Esophagus (tissue), 2 donors: Measurements from ENCODE around the gene UCP3. TPM values are rescaled to one million over a fixed set of nuclear protein-coding genes. Genes with fewer than 3 reads are reported as not detected.

Source experiments
- H3K27ac ChIP-seq, 2 donors: one replicate each; pipeline ENCODE4 v1.5.1; 2013; ENCODE audit warnings: low read depth in 2 of 2, mild to moderate bottlenecking in 2 of 2, inconsistent platforms in 1 of 2, low read length in 1 of 2, moderate library complexity in 1 of 2
- H3K27me3 ChIP-seq, 2 donors: one replicate each; pipeline ENCODE4 v1.6.1; 2013; ENCODE audit warnings: low read length in 2 of 2, control low read depth in 1 of 2, mild to moderate bottlenecking in 1 of 2; ENCODE audit not compliant: insufficient read depth in 2 of 2, control insufficient read depth in 1 of 2
- H3K36me3 ChIP-seq, 2 donors: one replicate each; pipeline ENCODE4 v1.6.1; 2013; ENCODE audit warnings: low read length in 1 of 2; ENCODE audit not compliant: control insufficient read depth in 2 of 2, insufficient read depth in 2 of 2
- H3K4me1 ChIP-seq, 2 donors: one replicate each; pipeline ENCODE4 v1.6.1; 2013; ENCODE audit warnings: low read length in 1 of 2; ENCODE audit not compliant: control insufficient read depth in 2 of 2, insufficient read depth in 2 of 2
- H3K4me3 ChIP-seq, 2 donors: one replicate each; pipeline ENCODE4 v1.5.1; 2013; ENCODE audit warnings: low read length in 2 of 2, mild to moderate bottlenecking in 2 of 2, low read depth in 1 of 2, moderate library complexity in 1 of 2
- H3K9me3 ChIP-seq, 2 donors: one replicate each; pipeline ENCODE4 v1.6.1; 2013; ENCODE audit warnings: mild to moderate bottlenecking in 2 of 2, low read depth in 1 of 2, low read length in 1 of 2, moderate library complexity in 1 of 2; ENCODE audit not compliant: control insufficient read depth in 2 of 2, insufficient read depth in 1 of 2
- WGBS, 2 donors: extraction: QIAGEN DNeasy Blood & Tissue Kit; methylation state at CpG; one replicate each; pipeline ENCODE4 v1.1.7; 2013; 5-methylcytosine and 5-hydroxymethylcytosine counted together
- polyA plus RNA-seq, 2 donors: library from polyadenylated mRNA; stranded (reverse); fragments of 200-250 nt; gene quantifications; one replicate each; pipeline ENCODE4 v1.2.3, GENCODE V29; 2013
- donor health status: healthy with polysubstance abuse.
- donor health status: Bipolar disorder and iron deficiency.

Gene UCP3
- polyA plus RNA-seq, 2 donors: 0.41 to 1.4 TPM

- Histone ChIP-seq H3K27ac (no peak overlapping the region), H3K27me3 (no peaks in the 10 kb centered on the region), H3K4me3 (no peak overlapping the region), H3K36me3 (no peaks in the 10 kb centered on the region), H3K9me3 (no peaks in the 10 kb centered on the region), H3K4me1 (peaks cover 0 to 2% of the 10 kb centered on the region in 2 donors)
- 77% methylated on average over 18 of the region's 18 CpGs for WGBS, 2 donors
Observed at GRCh38 chr11:73958521-73959141, 50.3 kb downstream of the UCP3 start.

- Histone ChIP-seq H3K4me1 (peaks cover 0 to 2% of the 10 kb centered on the region in 2 donors), H3K27ac (no peak overlapping the region), H3K4me3 (no peak overlapping the region), H3K36me3 (no peaks in the 10 kb centered on the region), H3K27me3 (no peaks in the 10 kb centered on the region), H3K9me3 (no peaks in the 10 kb centered on the region)
- WGBS, 2 donors: 62 to 77% methylated on average over 25 of the region's 25 CpGs
Observed at GRCh38 chr11:73957654-73958361, 51.1 kb downstream of the UCP3 start.

GRCh38 chr11:73956876-73957653, 51.8 kb downstream of the UCP3 start:
- Histone ChIP-seq H3K27ac (no peak overlapping the region), H3K4me1 (peaks cover 0 to 2% of the 10 kb centered on the region in 2 donors), H3K27me3 (no peaks in the 10 kb centered on the region), H3K36me3 (no peaks in the 10 kb centered on the region), H3K4me3 (no peak overlapping the region), H3K9me3 (no peaks in the 10 kb centered on the region)
- 52 to 69% methylated on average over 27 to 29 of the region's 29 CpGs for WGBS, 2 donors

DNA sequence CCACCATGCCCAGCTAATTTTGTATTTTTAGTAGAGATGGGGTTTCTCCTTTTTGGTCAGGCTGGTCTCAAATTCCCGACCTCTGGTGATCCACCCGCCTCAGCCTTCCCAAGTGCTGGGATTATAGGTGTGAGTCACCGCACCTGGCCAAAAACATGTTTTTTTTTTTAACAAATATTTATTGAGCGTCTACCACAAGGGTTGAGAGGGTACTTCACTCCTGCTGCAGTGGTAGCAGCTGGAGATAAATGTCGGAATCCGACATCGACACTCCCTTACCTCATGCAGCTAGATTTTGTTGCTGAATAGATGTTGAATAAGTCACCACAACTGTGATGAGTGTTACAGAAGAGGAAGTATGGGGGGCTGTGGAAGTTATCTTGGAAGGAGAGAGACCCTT, 57.1 kb downstream of the UCP3 start:
- 87 to 88% methylated on average over 7 of the region's 7 CpGs for WGBS, 2 donors
- no peaks in the 10 kb centered on the region for H3K9me3 ChIP-seq
- no peaks in the 10 kb centered on the region for H3K27me3 ChIP-seq
- H3K36me3 ChIP-seq: no peaks in the 10 kb centered on the region
- no peaks in the 10 kb centered on the region for H3K4me1 ChIP-seq
- H3K4me3 ChIP-seq: no peak overlapping the region
- H3K27ac ChIP-seq: no peak overlapping the region

DNA sequence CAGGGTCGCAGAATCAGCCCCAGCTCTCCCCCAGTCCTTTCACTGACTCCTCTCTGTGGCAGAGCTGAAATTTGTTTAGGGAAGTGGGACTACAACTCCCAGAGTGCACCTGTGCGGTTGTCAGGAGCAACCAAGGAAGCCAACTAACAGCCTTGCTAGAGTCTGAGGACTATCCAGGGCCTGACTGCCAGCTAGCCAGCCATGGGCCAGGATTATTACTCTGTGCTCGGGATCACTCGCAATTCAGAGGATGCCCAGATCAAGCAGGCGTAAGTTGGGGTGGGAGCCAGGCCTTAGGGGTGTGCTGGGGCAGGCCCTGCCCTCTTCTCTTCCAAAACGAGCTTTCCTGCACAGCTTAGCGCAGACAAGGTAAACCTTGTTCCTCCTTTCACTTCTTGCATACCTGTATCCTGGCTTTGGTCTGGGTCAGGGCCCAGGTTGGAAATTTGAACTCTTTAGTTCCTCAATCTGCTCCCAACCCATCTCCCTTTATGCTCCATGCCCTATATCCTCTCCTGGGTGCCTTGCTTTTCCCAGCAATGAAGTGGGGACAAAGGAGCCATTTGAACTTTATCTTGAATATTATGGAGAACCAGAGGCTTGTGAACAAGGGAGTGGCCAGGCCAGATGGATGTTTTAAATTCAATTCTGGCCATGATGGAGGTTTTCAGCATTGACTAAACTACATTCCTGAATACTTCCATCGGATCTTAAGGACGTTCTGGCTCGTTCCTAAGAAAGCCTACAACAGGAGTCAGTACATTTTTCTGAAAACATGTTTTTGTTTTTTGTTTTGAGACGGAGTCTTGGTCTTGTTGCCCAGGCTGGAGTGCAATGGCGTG, 57.8 kb downstream of the UCP3 start, which contains the start of gene DNAJB13:
Gene DNAJB13 (plus strand): TSS at position 158 of the 842 bp plus-strand sequence. CDS start 44 bp downstream, at position 202.
- H3K4me3 ChIP-seq: no peak within 1 kb of the TSS
- H3K9me3 ChIP-seq: no peaks in the 10 kb centered on the region
- H3K36me3 ChIP-seq: no peaks in the 10 kb centered on the region
- 71 to 75% methylated on average over 12 of the region's 12 CpGs for WGBS, 2 donors
- H3K27ac ChIP-seq: no peak within 1 kb of the TSS
- H3K4me1 ChIP-seq: no peaks in the 10 kb centered on the region
- no peaks in the 10 kb centered on the region for H3K27me3 ChIP-seq

Other genes starting within 250 kb of the UCP3 start
- gene RAB6A, start 248.0 kb downstream of the UCP3 start, polyA plus RNA-seq: 10 to 100 TPM; 59.4 to 73.2 TPM
- 10 to 100 TPM; 26.2 to 31.3 TPM for gene MRPL48, start 221.2 kb downstream of the UCP3 start, polyA plus RNA-seq
- gene COA4, start 132.2 kb downstream of the UCP3 start, polyA plus RNA-seq: 10 to 100 TPM; 53.2 to 70.9 TPM
- 1 to 10 TPM; 6.2 to 9.5 TPM for gene PAAF1, start 132.1 kb downstream of the UCP3 start, polyA plus RNA-seq
- gene DNAJB13, start 58.1 kb downstream of the UCP3 start, polyA plus RNA-seq: not detected
- 1 to 10 TPM; 3.0 to 5.0 TPM for gene UCP2, start 26.2 kb downstream of the UCP3 start, polyA plus RNA-seq
- 1 to 10 TPM; 5.4 to 6.4 TPM for gene C2CD3, start 161.9 kb upstream of the UCP3 start, polyA plus RNA-seq
- 10 to 100 TPM; 25.9 to 27.0 TPM for gene PPME1, start 162.2 kb upstream of the UCP3 start, polyA plus RNA-seq